AG09319 (cell line): Measurements from ENCODE around the gene EID2B.

Experiments used
- DNase-seq: peaks from one replicate; pipeline ENCODE4 v3.0.0-alpha.2; 2010; ENCODE audit warnings: low read depth; ENCODE audit errors: extremely low read depth
- TF ChIP-seq, protein P1 (sequence below): IDR thresholded peaks from 2 replicates; pipeline ENCODE4 v1.5.1; 2011; ENCODE audit warnings: low read depth, mild to moderate bottlenecking, inconsistent platforms, low read length, moderate library complexity

Gene EID2B

DNA sequence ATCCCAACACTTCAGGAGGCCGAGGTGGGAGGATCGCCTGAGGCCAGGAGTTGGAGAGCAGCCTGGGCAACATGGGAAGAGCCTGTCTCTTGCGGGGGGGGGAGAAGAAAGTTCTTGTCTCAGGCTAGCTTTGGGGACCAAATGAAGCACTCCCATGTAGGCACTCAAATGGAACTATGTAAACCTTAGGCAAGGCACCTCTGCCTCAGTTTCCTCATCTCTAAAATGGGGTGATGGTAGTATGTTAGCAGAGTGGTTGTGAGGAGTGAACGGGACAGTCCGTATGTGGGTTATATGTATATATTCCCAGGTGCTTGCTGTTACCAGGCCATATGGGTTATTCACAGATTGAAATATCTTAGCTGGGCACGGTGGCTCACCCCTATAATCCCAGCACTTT, 40.4 kb downstream of the EID2B start:
- TF ChIP-seq, protein P1, sequence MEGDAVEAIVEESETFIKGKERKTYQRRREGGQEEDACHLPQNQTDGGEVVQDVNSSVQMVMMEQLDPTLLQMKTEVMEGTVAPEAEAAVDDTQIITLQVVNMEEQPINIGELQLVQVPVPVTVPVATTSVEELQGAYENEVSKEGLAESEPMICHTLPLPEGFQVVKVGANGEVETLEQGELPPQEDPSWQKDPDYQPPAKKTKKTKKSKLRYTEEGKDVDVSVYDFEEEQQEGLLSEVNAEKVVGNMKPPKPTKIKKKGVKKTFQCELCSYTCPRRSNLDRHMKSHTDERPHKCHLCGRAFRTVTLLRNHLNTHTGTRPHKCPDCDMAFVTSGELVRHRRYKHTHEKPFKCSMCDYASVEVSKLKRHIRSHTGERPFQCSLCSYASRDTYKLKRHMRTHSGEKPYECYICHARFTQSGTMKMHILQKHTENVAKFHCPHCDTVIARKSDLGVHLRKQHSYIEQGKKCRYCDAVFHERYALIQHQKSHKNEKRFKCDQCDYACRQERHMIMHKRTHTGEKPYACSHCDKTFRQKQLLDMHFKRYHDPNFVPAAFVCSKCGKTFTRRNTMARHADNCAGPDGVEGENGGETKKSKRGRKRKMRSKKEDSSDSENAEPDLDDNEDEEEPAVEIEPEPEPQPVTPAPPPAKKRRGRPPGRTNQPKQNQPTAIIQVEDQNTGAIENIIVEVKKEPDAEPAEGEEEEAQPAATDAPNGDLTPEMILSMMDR = no peak
- no peak for DNase-seq

DNA sequence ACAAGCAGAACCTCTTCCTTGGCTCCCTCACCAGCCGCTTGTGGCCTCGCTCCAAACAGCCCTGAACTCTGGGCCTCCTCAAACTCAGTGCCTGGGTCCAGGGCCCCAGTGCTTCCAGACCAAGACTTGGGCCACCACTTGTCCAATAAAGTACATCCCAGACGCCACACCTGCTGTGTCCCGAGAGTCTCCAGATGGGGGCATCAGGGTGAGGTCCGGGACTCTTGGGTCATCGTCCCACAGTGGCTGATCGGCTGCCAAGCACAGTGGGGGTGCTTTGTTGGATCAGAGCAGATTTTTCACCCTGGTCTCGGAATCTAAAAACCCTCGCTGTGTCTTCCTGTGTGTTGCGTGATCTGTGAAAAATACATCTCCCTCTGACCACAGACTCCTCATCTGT, 42.9 kb downstream of the EID2B start:
- no peak for DNase-seq
- TF ChIP-seq, protein P1 = no peak

DNA sequence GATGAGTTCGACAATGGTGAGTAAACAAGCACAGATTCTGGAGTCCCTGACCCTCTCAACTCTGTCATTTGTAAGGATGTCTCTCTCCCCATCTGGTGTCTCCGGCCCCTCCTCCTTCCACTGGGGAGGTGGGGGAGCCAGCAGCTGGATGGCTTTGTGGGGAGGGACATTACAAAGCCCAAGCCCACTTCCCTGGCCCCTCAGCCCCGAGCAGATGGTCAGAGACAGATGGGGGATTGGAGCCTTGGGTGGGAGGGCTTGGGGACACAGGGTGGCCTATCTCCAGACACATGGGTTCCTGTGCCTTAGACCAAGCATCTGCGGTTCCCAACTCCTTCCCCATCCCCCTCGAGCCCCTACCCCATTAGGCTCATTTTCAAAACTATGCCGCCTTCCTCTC, 49.5 kb downstream of the EID2B start:
- DNase-seq = no peak
- TF ChIP-seq, protein P1 = no peak

DNA sequence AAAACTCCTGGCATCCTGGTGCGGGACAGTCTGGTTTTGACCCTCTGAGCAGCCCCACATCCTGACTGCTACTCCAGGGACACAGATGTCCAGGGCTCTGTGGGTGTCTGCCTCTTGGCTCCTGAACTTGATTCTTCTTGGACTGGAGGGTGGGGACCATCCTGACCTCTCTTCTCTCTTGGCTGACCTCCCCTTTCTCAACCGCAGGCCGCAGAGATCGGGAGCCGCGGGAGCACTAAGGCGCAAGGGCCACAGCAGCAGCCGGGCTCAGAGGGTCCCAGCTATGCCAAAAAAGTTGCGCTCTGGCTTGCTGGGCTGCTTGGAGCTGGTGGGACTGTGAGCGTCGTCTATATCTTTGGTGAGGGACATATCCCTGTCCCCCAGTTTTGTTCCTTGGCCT, 51.0 kb downstream of the EID2B start:
- TF ChIP-seq, protein P1 = no peak
- no peak for DNase-seq

DNA sequence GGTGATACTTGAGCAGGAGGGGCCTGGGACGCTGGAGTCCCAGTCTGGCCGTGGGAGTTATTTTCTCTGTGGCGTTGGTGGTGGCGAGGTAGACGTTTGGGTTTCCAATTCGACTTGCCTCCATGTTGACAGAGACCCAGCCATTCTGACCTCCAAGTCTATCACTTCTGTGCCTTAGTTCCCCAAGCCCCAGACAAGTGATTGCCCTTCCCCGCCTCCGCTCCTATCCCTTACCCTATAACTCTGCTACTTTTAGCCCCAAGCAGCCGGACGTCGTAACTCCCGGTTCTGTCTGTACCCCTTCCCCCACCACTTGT, 51.5 kb downstream of the EID2B start:
- TF ChIP-seq, protein P1 = no peak
- no peak for DNase-seq
